HCT116 (cell line): ENCODE results near the gene C5AR1.

Source experiments
- CEBPB ChIP-seq: IDR thresholded peaks from 2 replicates; pipeline ENCODE4 v1.6.1; 2012; ENCODE audit warnings: low read depth
- EGR1 ChIP-seq: IDR thresholded peaks from 2 replicates; pipeline ENCODE4 v1.6.1; 2012; ENCODE audit warnings: low read depth
- EZH2phosphoT487 ChIP-seq: fragments of 200-600 bp; IDR thresholded peaks from 2 replicates; pipeline ENCODE4 v1.6.1; 2018; ENCODE audit warnings: antibody characterized with exemption, borderline replicate concordance
- JUND ChIP-seq: IDR thresholded peaks from 2 replicates; pipeline ENCODE4 v1.6.1; 2012
- POLR2A ChIP-seq: IDR thresholded peaks from 2 replicates; pipeline ENCODE4 v1.7.0; 2011; ENCODE audit warnings: borderline replicate concordance; ENCODE audit not compliant: insufficient read depth, insufficient read length; ENCODE audit errors: extremely low read depth
- RAD21 ChIP-seq: IDR thresholded peaks from 2 replicates; pipeline ENCODE4 v1.6.1; 2012; ENCODE audit warnings: low read depth, mild to moderate bottlenecking
- SIN3A ChIP-seq: IDR thresholded peaks from 2 replicates; pipeline ENCODE4 v1.6.1; 2012; ENCODE audit warnings: low read depth
- SP1 ChIP-seq: IDR thresholded peaks from 2 replicates; pipeline ENCODE4 v1.6.1; 2012; ENCODE audit warnings: low read depth
- SRF ChIP-seq: IDR thresholded peaks from 2 replicates; pipeline ENCODE4 v1.6.1; 2012; ENCODE audit warnings: low read depth
- YY1 ChIP-seq: IDR thresholded peaks from 2 replicates; pipeline ENCODE4 v1.6.1; 2011; ENCODE audit warnings: low read length, low read depth, moderate library complexity, mild to moderate bottlenecking; ENCODE audit not compliant: insufficient replicate concordance; ENCODE audit errors: extremely low read depth
- ZFX ChIP-seq: fragments of 450-650 bp; IDR thresholded peaks from 2 replicates; pipeline ENCODE4 v1.6.1; 2017
- TF ChIP-seq, protein P1 (sequence below), 3 experiments: fragments of 200-600 bp in 1 of 3; sonication (generic) in 1 of 3; IDR thresholded peaks in 2 of 3; conservative IDR thresholded peaks in 1 of 3; 2 replicates each; pipeline ENCODE4 v1.5.1; 2012 to 2017; ENCODE audit warnings: low read depth in 2 of 3, low read length in 2 of 3, antibody characterized with exemption in 1 of 3, borderline replicate concordance in 1 of 3, control low read depth in 1 of 3, mild to moderate bottlenecking in 1 of 3, mixed read lengths in 1 of 3, mixed run types in 1 of 3, moderate library complexity in 1 of 3; ENCODE audit not compliant: insufficient read depth in 1 of 3
- TF ChIP-seq, protein P2 (sequence below): IDR thresholded peaks from 2 replicates; pipeline ENCODE4 v1.6.1; 2011; ENCODE audit warnings: mild to moderate bottlenecking, low read length, moderate library complexity; ENCODE audit not compliant: insufficient replicate concordance; ENCODE audit errors: extremely low read depth

DNA sequence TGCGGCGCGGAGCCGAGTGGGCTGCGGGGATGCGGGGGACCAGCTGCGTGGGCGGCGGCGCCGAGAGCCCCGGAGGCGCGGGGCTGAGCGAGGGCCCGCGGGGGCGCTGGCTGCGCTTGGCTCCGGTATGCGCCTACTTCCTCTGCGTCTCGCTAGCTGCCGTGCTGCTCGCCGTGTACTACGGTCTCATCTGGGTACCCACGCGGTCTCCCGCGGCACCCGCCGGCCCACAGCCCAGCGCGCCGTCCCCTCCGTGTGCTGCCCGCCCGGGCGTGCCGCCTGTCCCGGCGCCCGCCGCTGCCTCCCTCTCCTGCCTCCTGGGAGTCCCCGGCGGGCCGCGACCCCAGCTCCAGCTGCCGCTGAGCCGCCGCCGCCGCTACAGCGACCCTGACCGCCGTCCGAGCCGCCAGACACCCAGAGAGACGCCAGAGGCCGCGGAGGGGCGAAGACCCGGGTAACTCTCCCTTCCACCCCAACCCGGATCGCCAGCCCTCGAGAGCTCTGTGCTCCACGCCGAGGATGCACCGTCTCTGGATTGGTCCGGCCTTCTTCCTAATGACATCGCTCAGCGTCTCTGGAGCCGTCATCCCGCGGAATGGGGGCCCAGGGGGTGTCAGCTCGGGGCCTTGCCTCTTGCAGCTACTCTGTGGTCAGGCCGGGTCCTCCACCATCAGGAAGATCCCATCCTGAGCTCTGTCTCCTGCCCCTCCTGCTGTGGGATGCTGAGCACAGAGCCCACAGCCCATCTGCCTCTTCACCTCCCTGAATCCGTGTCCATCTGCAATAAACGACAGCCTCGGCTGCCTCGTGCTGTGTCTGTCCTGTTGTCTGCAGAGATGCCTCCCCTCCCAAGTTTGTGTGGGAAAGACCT, 34.5 kb upstream of the C5AR1 start:
- TF ChIP-seq JUND (no peak), POLR2A (no peak), EGR1 (no peak), YY1 (no peak), ZFX (no peak), CEBPB (no peak), SIN3A (no peak), RAD21 (no peak), EZH2phosphoT487 (no peak), SP1 (no peak), SRF (no peak)
- TF ChIP-seq, protein P1, sequence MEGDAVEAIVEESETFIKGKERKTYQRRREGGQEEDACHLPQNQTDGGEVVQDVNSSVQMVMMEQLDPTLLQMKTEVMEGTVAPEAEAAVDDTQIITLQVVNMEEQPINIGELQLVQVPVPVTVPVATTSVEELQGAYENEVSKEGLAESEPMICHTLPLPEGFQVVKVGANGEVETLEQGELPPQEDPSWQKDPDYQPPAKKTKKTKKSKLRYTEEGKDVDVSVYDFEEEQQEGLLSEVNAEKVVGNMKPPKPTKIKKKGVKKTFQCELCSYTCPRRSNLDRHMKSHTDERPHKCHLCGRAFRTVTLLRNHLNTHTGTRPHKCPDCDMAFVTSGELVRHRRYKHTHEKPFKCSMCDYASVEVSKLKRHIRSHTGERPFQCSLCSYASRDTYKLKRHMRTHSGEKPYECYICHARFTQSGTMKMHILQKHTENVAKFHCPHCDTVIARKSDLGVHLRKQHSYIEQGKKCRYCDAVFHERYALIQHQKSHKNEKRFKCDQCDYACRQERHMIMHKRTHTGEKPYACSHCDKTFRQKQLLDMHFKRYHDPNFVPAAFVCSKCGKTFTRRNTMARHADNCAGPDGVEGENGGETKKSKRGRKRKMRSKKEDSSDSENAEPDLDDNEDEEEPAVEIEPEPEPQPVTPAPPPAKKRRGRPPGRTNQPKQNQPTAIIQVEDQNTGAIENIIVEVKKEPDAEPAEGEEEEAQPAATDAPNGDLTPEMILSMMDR (IDR thresholded peaks at IDR 0.05 in 2 of 3, conservative IDR thresholded peaks at IDR 0.05 in 1 of 3; ENCODE audit: borderline replicate concordance in 1 of 3, insufficient read depth in 1 of 3, low read depth in 2 of 3, low read length in 2 of 3) = no peak
- TF ChIP-seq, protein P2, sequence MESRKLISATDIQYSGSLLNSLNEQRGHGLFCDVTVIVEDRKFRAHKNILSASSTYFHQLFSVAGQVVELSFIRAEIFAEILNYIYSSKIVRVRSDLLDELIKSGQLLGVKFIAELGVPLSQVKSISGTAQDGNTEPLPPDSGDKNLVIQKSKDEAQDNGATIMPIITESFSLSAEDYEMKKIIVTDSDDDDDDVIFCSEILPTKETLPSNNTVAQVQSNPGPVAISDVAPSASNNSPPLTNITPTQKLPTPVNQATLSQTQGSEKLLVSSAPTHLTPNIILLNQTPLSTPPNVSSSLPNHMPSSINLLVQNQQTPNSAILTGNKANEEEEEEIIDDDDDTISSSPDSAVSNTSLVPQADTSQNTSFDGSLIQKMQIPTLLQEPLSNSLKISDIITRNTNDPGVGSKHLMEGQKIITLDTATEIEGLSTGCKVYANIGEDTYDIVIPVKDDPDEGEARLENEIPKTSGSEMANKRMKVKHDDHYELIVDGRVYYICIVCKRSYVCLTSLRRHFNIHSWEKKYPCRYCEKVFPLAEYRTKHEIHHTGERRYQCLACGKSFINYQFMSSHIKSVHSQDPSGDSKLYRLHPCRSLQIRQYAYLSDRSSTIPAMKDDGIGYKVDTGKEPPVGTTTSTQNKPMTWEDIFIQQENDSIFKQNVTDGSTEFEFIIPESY = no peak
